ENCODE data around the gene TRIM60.
"Not testable (repeated sequence)": the region's sequence is repeated elsewhere in the genome, so short reads cannot be mapped to it uniquely, and the experiment has no call there.

TRIM60 gene

DNA sequence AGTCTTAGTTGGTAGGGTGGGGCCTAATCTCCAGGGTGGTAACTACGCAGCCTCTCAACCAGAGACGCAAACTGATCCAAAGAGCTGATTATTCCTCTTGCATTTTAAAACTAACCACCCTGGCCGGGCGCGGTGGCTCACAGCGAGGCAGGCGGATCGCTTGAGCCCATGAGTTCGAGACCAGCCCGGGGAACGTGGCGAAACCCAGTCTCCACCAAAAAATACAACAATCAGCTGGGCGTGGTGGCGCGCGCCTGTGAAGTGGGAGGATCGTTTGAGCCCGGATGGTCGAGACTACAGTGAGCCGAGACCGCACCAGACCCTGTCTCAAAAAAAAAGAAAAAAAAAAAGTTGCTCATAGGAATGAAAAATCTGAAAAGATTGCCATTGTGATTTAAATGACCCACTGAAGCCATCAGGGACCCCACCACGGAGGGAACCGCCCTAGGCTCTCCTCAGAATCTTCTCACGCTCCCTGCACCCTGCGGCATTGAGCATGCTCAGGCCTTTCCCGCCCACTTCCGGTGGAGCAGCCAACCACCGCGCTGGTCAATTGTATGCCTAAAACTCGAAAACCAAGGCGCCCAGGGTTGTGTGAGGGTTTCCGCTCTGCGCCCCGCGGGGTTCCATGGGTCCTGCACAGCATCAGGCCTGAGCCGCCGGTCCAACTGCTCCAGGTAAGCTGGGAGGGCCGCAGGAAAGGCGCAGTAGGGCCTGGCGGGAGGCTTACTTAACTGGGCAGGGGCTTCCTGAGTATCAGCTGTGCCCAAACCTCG, at the start of gene TRIM60:
TSS of gene TRIM60 (plus strand) at position 564 of the 776 bp plus-strand sequence. CDS start 8,074 bp downstream, outside the sequence.
- DNase-seq: no peak

- DNase-seq: no peak
Observed at GRCh38 chr4:164989471-164989870, 42.3 kb upstream of the TRIM60 start.

- DNase-seq: not testable (repeated sequence)
Observed at GRCh38 chr4:164990786-164991185, 41.0 kb upstream of the TRIM60 start.

DNA sequence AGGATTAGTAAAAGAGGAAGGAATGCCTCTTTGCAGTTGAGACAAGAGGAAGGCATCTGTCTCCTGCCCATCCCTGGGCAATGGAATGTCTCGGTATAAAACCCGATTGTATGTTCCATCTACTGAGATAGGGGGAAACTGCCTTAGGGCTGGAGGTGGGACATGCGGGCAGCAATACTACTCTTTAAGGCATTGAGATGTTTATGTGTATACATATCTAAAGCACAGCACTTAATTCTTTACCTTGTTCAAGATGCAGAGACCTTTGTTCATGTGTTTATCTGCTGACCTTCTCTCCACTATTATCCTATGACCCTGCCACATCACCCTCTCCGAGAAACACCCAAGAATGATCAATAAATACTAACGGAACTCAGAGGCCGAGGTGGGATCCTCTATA, 35.7 kb upstream of the TRIM60 start:
- DNase-seq: not testable (repeated sequence)

GRCh38 chr4:164997324-164997723, 34.5 kb upstream of the TRIM60 start:
- DNase-seq: no peak

- DNase-seq: no peak
Observed at GRCh38 chr4:164997941-164998340, 33.9 kb upstream of the TRIM60 start.

GRCh38 chr4:164998526-164999080, 33.2 kb upstream of the TRIM60 start:
- not testable (repeated sequence) for DNase-seq

DNA sequence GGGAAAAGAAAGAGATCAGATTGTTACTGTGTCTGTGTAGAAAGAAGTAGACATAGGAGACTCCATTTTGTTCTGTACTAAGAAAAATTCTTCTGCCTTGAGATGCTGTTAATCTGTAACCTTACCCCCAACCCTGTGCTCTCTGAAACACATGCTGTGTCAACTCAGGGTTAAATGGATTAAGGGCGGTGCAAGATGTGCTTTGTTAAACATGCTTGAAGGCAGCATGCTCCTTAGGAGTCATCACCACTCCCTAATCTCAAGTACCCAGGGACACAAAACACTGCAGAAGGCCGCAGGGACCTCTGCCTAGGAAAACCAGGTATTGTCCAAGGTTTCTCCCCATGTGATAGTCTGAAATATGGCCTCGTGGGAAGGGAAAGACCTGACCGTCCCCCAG, 29.8 kb upstream of the TRIM60 start:
- DNase-seq: not testable (repeated sequence)

DNA sequence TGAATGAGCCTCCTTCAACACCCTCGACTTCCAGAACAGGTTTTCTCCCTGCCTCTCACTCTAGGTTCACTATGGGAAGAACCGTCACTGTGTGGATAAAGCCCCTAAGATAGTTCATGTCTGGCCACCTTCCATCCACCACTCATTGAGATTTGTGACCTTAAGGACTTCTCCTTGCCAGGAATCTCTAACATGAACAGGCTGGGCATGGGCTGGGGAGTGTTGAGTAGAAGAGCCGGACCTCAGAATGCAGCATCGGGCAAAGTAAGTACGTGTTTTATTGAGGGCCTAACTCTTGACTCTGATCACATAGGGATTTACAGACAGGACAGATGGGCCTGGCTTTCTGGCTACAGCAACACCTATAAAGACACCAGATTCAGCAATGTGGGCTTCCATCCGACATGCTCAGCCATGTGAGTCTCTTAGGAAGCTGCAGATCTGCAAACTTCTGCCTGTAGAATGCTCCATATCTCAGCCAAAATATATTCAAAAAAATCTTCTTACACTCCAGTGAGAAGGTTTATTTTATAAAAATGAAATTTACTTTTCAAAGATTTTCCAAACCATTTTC, 26.4 kb upstream of the TRIM60 start:
- no peak for DNase-seq

GRCh38 chr4:165006456-165006855, 25.3 kb upstream of the TRIM60 start:
- DNase-seq: no peak

DNA sequence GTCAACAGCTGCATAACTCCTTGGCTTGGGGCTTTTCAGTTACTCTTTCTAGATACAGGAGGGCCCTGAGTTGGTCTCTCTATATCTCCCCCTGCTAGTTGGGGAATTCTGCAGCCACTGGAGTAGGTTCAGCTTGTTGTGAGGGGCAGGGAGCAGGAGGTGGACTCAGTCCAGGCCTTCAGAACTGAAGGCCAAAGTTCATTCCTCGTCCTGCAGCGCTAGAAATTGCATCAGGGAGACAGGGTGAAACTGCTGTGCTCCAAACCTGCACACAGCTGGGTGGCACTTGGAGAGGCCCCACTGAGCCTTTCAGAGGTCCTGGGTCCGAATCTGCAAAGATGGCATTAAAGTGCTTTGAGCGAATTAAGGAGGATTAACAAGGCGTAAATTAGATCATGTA, 24.9 kb upstream of the TRIM60 start:
- DNase-seq: no peak

- DNase-seq: no peak
Observed at GRCh38 chr4:165009493-165010227, 22.1 kb upstream of the TRIM60 start.

DNA sequence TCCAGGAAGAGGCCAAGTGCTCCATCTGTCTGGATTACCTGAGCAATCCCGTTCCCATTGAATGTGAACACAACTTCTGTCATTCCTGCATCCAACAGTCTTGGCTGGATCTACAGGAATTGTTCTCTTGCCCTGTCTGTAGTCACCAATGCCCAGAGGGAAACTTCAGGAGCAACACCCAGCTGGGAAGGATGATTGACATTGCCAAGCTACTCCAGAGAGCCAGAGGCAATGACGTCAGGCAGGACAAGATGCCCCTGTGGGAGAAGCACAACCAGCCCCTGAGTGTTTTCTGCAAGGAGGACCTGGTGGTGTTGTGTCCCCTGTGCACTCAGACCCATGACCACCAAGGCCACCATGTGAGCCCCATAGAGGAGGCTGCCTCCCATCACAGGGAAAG, 21.3 kb upstream of the TRIM60 start:
- no peak for DNase-seq

DNA sequence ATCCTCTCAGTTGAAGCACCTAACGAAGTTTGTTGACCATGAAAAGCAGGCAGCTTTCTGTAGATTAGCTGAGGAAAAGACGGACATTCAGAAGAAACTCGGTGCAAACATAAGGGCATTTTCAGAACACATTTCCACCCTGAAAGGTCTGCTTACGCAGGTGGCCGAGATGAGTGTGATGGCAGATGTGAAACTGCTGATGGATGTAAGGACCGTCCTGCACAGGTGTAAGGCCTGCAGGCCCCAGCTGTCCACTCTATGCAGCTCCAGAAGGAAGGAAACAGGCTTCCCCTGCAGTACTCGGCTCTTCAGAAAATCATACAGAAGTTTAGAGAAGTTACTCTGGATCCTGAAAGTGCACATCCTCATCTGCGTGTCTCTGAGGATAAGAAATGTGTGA, 20.8 kb upstream of the TRIM60 start:
- DNase-seq: no peak

DNA sequence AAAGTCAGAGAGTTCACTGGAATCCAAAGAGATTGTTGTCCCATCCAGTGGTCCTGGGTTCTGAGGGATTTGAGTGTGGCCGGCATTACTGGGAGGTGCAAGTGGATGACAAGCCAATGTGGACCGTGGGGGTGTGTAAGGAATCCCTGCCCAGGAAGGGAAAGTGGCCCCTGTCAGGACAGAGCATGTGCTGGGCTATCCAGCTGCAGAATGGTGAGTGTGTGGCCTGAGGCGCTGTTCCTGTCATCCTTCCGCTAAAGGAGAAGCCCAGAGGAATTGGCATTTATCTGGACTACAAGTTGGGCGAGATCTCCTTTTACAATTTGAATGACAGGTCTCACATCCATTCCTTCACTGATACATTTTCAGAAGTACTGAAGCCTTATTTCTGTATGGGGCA, 20.4 kb upstream of the TRIM60 start:
- no peak for DNase-seq

- DNase-seq: no peak
Observed at GRCh38 chr4:165013691-165014090, 18.1 kb upstream of the TRIM60 start.

DNA sequence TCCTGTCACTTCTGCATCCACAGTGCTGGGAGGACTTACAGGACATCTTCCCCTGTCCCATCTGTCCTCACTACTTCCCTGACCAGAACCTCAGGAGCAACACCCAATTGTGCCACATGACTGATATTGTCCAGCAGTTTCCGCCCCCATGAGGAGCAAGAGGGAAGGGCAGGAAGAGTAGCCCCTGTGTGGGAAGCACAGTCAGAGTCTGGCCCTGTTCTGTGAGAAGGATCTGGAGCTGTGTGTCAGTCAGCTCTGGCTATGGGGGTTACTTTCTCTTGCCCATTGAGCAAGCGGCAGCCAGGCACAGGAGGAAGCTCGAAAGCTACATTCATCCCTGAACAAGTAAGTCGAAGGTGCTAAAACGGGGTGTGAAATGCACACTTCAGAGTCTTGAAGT, 14.8 kb upstream of the TRIM60 start:
- no peak for DNase-seq

- not testable (repeated sequence) for DNase-seq
Observed at GRCh38 chr4:165019995-165020394, 11.8 kb upstream of the TRIM60 start.

GRCh38 chr4:165025782-165026181, 6.0 kb upstream of the TRIM60 start:
- not testable (repeated sequence) for DNase-seq

- DNase-seq: no peak
Observed at GRCh38 chr4:165027762-165028402, 3.9 kb upstream of the TRIM60 start.

DNA sequence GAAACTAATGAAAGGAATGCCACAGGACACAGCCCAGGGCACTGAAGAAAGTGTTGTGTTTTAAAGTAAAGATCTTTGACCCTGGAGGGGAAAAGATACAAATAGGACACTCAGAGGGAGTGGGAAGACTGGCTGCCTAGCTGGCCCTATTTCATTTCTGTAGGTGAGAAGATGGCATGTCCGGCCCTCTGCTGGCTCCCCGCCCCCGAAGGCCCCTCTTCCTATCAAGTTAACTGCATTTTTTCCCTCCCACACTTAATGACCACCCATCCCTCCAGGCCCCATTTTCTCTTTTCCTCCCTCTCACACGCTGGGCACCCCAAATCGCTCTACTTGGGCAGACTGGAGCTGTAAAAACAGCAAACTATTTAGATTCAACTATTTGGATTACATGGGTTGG, 16.4 kb downstream of the TRIM60 start:
- no peak for DNase-seq

GRCh38 chr4:165052627-165053026, 20.8 kb downstream of the TRIM60 start:
- DNase-seq: no peak

- no peak for DNase-seq
Observed at GRCh38 chr4:165053645-165054044, 21.8 kb downstream of the TRIM60 start, which contains the start of gene TRIM75. TRIM75 (plus strand) TSS chr4:165053866; CDS start chr4:165059148, 5,282 bp downstream.
